Astrocyte of the spinal cord (primary cell): ENCODE measurements around the gene ABCB8.

ENCODE experiments used
- DNase-seq: peaks from one replicate; pipeline ENCODE4 v3.0.0; 2011; ENCODE audit warnings: low read depth, low spot score
- H3K4me3 ChIP-seq: 2 replicates; pipeline ENCODE4 v1.5.1; 2011; ENCODE audit warnings: low read depth, mild to moderate bottlenecking, low read length, moderate library complexity
- in situ Hi-C: cut with HindIII; loops from 2 replicates; pipeline ENCODE4 v1.10.0; 2017; ENCODE audit warnings: low sequenced_read_pairs
- TF ChIP-seq, protein P1 (sequence below): IDR thresholded peaks from 2 replicates; pipeline ENCODE4 v1.5.1; 2012; ENCODE audit warnings: low read depth, mild to moderate bottlenecking, low read length, inconsistent platforms

ABCB8 gene

DNA sequence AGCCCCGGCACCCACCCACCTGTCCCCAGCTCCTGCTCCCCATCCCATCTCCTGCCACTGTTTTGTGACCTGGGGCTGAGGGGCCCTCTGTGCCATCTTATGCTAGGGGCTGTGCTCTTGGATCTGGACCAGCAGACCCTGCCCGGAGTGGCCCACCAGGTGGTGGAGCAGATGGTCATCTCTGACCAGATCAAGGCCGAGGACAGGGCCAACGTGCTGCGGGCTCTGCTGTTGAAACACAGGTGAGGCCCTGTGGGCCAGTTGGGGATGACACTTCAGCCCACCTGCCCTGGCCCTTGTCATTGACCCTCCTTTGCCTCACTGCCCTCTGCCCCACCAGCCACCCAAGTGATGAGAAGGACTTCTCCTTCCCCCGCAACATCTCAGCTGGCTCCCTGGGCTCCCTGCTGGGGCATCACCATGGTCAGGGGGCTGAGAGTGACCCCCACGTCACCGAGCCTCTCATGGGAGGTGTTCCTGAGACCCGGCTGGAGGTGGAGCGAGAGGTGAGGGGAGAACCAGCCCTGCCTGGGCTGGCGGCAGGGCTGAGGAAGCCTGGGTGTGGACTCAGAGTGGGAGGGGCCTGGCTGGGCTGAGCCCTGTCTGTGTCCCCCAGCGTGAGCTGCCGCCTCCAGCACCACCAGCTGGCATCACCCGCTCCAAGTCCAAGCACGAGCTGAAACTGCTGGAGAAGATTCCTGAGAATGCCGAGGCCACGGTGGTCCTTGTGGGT is 41.8 kb downstream of the ABCB8 start:
- TF ChIP-seq, protein P1, sequence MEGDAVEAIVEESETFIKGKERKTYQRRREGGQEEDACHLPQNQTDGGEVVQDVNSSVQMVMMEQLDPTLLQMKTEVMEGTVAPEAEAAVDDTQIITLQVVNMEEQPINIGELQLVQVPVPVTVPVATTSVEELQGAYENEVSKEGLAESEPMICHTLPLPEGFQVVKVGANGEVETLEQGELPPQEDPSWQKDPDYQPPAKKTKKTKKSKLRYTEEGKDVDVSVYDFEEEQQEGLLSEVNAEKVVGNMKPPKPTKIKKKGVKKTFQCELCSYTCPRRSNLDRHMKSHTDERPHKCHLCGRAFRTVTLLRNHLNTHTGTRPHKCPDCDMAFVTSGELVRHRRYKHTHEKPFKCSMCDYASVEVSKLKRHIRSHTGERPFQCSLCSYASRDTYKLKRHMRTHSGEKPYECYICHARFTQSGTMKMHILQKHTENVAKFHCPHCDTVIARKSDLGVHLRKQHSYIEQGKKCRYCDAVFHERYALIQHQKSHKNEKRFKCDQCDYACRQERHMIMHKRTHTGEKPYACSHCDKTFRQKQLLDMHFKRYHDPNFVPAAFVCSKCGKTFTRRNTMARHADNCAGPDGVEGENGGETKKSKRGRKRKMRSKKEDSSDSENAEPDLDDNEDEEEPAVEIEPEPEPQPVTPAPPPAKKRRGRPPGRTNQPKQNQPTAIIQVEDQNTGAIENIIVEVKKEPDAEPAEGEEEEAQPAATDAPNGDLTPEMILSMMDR: no peak
- DNase-seq: no peak
- in situ Hi-C loops: no loop called here
- no peak overlapping the region for H3K4me3 ChIP-seq

DNA sequence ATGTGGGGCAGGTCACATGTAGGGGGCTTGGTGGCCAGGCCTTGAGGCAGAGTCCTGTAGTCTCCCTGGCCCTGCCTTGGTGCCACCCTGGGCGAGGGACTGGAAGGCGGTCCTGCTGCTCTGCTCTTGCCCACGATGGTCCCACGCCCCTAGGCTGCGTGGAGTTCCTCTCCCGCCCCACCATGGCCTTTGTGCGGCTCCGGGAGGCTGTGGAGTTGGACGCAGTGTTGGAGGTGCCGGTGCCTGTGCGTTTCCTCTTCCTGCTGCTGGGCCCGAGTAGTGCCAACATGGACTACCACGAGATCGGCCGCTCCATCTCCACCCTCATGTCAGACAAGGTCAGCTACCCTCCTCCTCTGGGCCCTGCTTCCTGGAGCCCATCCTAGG is 42.3 kb downstream of the ABCB8 start:
- H3K4me3 ChIP-seq: no peak overlapping the region
- TF ChIP-seq, protein P1: no peak
- in situ Hi-C loops: no loop called here
- DNase-seq: no peak

DNA sequence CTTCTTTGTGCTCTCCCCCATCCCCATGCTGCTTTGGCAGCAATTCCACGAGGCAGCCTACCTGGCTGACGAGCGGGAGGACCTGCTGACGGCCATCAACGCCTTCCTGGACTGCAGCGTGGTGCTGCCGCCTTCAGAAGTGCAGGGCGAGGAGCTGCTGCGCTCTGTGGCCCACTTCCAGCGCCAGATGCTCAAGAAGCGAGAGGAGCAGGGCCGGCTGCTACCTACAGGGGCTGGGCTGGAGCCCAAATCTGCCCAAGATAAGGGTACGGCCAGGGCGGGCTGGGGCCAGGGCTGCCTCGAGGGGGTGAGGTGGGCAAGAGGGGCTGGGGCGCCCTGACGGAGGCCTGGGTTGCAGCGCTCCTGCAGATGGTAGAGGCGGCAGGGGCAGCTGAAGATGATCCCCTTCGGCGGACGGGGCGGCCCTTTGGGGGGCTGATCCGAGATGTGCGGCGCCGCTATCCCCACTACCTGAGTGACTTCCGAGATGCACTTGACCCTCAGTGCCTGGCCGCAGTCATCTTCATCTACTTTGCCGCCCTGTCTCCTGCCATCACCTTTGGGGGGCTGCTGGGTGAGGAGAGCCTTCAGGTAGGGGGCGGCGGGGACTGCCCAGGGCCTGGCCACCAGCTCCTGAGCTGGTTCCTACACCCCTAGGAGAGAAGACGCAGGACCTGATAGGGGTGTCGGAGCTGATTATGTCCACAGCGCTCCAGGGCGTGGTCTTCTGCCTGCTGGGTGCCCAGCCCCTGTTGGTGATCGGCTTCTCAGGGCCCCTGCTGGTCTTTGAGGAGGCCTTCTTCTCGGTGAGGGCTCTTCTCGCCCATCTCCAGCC is 43.0 kb downstream of the ABCB8 start:
- TF ChIP-seq, protein P1: no peak
- in situ Hi-C loops: no loop called here
- no peak overlapping the region for H3K4me3 ChIP-seq
- no peak for DNase-seq

DNA sequence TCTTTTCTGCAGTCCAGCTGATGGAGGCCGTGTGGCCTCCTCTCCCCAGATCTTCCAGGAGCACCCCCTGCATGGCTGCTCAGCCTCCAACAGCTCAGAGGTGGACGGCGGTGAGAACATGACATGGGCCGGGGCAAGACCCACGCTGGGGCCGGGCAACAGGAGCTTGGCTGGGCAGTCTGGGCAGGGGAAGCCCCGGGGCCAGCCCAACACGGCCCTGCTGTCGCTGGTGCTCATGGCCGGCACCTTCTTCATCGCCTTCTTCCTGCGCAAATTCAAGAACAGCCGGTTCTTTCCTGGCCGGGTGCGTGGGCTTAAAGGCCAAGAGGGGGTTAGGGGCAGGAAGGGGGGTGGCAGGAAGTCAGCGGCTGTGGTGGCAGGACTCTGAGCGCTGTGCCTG is 45.7 kb downstream of the ABCB8 start:
- in situ Hi-C loops: no loop called here
- H3K4me3 ChIP-seq: no peak overlapping the region
- DNase-seq: no peak
- TF ChIP-seq, protein P1: no peak

DNA sequence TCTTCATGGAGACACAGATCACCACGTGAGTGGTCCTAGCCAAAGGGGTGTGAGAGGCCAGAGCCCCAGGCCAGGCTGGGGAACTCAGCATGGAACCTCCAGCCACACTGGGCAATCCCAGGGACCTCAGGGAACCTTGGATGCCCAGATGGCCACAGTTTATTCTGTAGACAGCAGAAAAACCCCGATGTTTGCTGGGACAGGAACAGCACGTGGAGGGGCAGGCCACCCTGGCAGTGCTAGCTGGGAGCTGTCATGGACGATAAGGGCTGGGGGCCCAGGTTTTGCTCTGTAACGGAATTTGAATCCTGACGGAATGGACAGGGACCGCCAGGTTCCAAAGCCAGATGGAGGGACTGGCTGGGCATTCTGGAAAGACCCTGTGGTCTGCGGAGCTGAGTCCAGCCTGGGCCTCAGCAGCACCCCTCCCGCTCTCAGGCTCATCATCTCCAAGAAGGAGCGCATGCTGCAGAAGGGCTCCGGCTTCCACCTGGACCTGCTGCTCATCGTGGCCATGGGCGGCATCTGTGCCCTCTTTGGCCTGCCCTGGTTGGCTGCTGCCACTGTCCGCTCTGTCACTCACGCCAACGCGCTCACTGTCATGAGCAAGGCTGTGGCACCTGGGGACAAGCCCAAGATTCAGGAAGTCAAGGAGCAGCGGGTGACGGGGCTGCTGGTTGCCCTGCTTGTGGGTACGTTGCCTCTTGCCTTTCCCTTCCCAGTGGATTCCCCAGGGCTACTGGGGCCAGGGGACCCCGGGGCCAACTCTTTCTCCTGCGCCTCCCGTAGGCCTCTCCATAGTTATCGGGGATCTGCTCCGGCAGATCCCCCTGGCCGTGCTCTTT is 46.8 kb downstream of the ABCB8 start:
- no peak for DNase-seq
- in situ Hi-C loops: no loop called here
- no peak overlapping the region for H3K4me3 ChIP-seq
- TF ChIP-seq, protein P1: no peak

DNA sequence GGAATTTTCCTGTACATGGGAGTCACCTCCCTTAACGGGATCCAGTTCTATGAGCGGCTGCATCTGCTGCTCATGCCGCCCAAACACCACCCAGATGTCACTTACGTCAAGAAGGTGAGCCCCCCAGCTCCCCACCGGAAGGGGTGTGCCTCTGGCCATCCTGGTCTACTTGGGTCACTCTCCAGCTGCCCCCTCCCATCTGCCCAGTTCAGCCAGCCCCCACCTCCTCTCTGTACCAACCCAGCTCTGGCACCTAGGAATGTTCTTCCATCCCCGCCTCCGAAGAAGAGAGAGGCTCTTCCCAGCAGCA is 47.4 kb downstream of the ABCB8 start:
- TF ChIP-seq, protein P1: no peak
- no peak overlapping the region for H3K4me3 ChIP-seq
- no peak for DNase-seq
- in situ Hi-C loops: no loop called here
